ENCODE data around the gene MIPEP.
A peak's percentile ranks its signal among the peaks of the same experiment; 100 is the strongest.

Gene MIPEP

DNA sequence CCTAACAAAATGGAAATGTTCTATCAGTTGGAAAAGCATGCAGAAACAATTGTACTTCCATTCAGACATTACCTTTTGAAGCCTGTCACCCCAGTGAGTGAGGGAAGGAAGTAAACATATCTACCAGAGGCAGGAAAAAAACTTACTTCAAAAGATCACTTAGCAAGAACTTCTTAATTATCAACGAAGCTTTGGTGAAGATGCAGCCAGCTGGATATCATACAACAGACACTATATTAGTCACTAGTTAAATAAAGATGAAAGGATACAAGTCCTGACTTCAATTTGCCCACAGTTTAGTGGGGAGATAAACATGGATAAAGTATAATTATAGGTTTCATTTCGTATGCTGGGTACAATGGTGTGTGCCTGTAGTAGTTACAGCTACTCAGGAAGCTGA is 170.2 kb downstream of the MIPEP start:
- Histone ChIP-seq H3K4me2 (ENCODE audit: low read length) (no peak overlapping the region), H3K4me3 (ENCODE audit: low read length) (no peak overlapping the region), H3K36me3 (ENCODE audit: control insufficient read depth, low read length) (no peaks in the 10 kb centered on the region), H3K9me3 (ENCODE audit: control insufficient read depth, insufficient read depth, low read length) (no peaks in the 10 kb centered on the region), H3K79me2 (ENCODE audit: control insufficient read depth, low read length) (no peaks in the 10 kb centered on the region), H3K4me1 (ENCODE audit: control insufficient read depth, low read length) (no peaks in the 10 kb centered on the region), H3K9me2 (replicated peaks; ENCODE audit: control insufficient read depth, low read length) (no peaks in the 10 kb centered on the region), H3K27ac (ENCODE audit: low read depth, low read length) (no peak overlapping the region), H4K20me1 (ENCODE audit: control insufficient read depth, insufficient read depth, low read depth, low read length) (no peaks in the 10 kb centered on the region), H3K27me3 (ENCODE audit: control insufficient read depth, low read length) (no peaks in the 10 kb centered on the region), H3F3A (ENCODE audit: control insufficient read depth, insufficient read depth) (no peaks in the 10 kb centered on the region)
- TF ChIP-seq, protein P1, sequence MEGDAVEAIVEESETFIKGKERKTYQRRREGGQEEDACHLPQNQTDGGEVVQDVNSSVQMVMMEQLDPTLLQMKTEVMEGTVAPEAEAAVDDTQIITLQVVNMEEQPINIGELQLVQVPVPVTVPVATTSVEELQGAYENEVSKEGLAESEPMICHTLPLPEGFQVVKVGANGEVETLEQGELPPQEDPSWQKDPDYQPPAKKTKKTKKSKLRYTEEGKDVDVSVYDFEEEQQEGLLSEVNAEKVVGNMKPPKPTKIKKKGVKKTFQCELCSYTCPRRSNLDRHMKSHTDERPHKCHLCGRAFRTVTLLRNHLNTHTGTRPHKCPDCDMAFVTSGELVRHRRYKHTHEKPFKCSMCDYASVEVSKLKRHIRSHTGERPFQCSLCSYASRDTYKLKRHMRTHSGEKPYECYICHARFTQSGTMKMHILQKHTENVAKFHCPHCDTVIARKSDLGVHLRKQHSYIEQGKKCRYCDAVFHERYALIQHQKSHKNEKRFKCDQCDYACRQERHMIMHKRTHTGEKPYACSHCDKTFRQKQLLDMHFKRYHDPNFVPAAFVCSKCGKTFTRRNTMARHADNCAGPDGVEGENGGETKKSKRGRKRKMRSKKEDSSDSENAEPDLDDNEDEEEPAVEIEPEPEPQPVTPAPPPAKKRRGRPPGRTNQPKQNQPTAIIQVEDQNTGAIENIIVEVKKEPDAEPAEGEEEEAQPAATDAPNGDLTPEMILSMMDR (IDR thresholded peaks at IDR 0.05; ENCODE audit: low read depth, low read length, poor library complexity, severe bottlenecking), result no peak
- TF ChIP-seq EZH2phosphoT487 (IDR thresholded peaks at IDR 0.05; ENCODE audit: borderline replicate concordance, low read length), result no peak

DNA sequence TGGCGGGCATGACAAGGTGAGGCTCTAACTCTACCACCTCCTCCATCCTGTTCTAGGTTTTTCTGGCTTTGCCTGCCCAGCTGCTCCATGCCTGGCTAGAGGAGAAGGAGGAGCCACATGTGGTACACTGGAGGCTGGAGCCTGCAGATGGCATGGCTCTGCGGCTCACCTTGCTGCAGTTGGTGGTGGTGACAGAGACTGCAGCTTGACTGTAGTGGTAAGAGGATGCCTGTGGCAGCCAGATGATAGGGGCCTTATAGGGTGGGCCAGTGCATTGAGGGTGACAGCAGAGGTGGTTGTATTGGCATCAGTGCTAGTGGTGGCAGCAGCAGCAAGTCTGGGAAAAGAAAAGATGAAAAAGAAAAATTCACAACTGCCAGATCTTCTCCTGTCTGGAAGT is 172.8 kb downstream of the MIPEP start:
- no peak overlapping the region for H3K27ac ChIP-seq (ENCODE audit: low read depth, low read length)
- H3K4me2 ChIP-seq (ENCODE audit: low read length), result no peak overlapping the region
- TF ChIP-seq EZH2phosphoT487 (IDR thresholded peaks at IDR 0.05; ENCODE audit: borderline replicate concordance, low read length), result no peak
- TF ChIP-seq, protein P1 (IDR thresholded peaks at IDR 0.05; ENCODE audit: low read depth, low read length, poor library complexity, severe bottlenecking), result no peak
- H3K79me2 ChIP-seq (ENCODE audit: control insufficient read depth, low read length), result no peaks in the 10 kb centered on the region
- H3K4me3 ChIP-seq (ENCODE audit: low read length), result no peak overlapping the region
- no peaks in the 10 kb centered on the region for H3K9me2 ChIP-seq (replicated peaks; ENCODE audit: control insufficient read depth, low read length)
- H3K9me3 ChIP-seq (ENCODE audit: control insufficient read depth, insufficient read depth, low read length), result no peaks in the 10 kb centered on the region
- H4K20me1 ChIP-seq (ENCODE audit: control insufficient read depth, insufficient read depth, low read depth, low read length), result no peaks in the 10 kb centered on the region
- H3K4me1 ChIP-seq (ENCODE audit: control insufficient read depth, low read length), result no peaks in the 10 kb centered on the region
- no peaks in the 10 kb centered on the region for H3F3A ChIP-seq (ENCODE audit: control insufficient read depth, insufficient read depth)
- no peaks in the 10 kb centered on the region for H3K36me3 ChIP-seq (ENCODE audit: control insufficient read depth, low read length)
- H3K27me3 ChIP-seq (ENCODE audit: control insufficient read depth, low read length), result no peaks in the 10 kb centered on the region

DNA sequence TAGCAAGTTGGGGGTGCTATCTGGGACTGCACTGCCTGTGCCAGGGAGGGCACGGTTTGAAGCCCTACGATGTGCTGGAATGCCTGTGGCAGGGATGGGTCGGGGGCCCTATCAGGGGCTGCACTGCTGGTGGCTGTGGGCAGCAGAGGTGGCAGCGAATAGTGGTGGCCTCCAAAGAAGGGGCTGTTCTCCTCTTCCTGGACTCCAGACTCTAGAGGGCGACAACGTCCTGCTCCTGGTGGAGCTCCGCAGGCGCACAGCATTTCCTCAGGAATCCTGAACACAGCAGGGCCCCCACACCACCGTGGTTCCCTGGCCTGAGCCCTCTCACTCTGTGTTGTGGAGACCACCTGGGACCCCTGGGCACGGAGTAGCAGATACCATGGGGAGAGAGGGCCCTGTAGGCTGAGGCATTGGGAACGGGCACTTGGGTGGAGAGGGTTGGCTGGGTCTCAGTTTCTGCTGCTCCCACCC is 173.4 kb downstream of the MIPEP start:
- TF ChIP-seq, protein P1 (IDR thresholded peaks at IDR 0.05; ENCODE audit: low read depth, low read length, poor library complexity, severe bottlenecking), result peak; percentile 26
- no peak for TF ChIP-seq EZH2phosphoT487 (IDR thresholded peaks at IDR 0.05; ENCODE audit: borderline replicate concordance, low read length)
- no peaks in the 10 kb centered on the region for H3K9me2 ChIP-seq (replicated peaks; ENCODE audit: control insufficient read depth, low read length)
- no peaks in the 10 kb centered on the region for H3K27me3 ChIP-seq (ENCODE audit: control insufficient read depth, low read length)
- no peak overlapping the region for H3K4me3 ChIP-seq (ENCODE audit: low read length)
- no peak overlapping the region for H3K4me2 ChIP-seq (ENCODE audit: low read length)
- no peaks in the 10 kb centered on the region for H3K9me3 ChIP-seq (ENCODE audit: control insufficient read depth, insufficient read depth, low read length)
- no peaks in the 10 kb centered on the region for H4K20me1 ChIP-seq (ENCODE audit: control insufficient read depth, insufficient read depth, low read depth, low read length)
- H3F3A ChIP-seq (ENCODE audit: control insufficient read depth, insufficient read depth), result no peaks in the 10 kb centered on the region
- H3K27ac ChIP-seq (ENCODE audit: low read depth, low read length), result no peak overlapping the region
- no peaks in the 10 kb centered on the region for H3K4me1 ChIP-seq (ENCODE audit: control insufficient read depth, low read length)
- no peaks in the 10 kb centered on the region for H3K36me3 ChIP-seq (ENCODE audit: control insufficient read depth, low read length)
- H3K79me2 ChIP-seq (ENCODE audit: control insufficient read depth, low read length), result no peaks in the 10 kb centered on the region
